Measurements from ENCODE around the gene PRRT1B. TPM values are rescaled to one million over a fixed set of nuclear protein-coding genes. Genes with fewer than 3 reads are reported as not detected.

PRRT1B gene
- total and polyA plus RNA-seq, 7 experiments from 2014 or later = not detected

DNA sequence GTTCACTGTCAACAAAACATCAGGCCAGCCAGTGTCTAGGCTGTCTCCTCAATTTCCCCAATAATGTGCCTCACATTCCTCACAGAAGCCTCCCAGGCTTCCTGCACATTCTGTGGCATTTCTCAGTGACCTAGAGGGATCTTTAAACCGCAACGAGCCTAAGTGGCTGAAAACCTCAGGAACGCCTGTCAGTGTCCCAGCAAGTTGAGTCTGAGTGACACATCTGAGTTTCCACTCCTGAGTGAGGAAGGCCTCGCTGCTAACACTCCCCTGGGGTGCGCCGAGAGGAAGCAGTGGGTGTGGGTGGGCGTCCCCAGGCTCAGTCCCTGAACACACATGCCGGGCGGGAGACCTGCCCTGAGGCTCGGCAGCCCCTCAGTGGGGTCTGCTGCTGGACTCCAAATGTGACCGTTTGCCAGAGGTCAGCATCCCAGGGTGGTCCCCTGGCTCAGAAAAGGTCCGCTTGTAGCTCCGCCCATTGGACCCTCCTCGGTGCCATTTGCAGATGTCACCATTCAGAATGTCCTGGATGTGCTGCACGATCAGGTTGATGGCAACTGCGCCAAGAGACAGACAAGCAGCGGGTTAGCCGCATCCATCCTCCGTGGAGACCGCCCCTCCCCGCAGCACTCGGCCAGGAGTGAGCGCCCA is 20.5 kb upstream of the PRRT1B start:
- CTCF ChIA-PET = interaction anchor here (0.6 to 0.8 kb wide), 2 partner anchors 175 to 302 kb away, joined by 3 to 4 read pairs; no protein-coding TSS in a partner anchor
- DNase-seq (no peak), ATAC-seq (no peak)
- Mint-ChIP-seq H3K9me3 (no peaks in the 10 kb centered on the region), H3K27ac (peak overlapping the region in 2 of 9 donors; percentile 48 to 67), H3K4me1 (peaks cover 4 to 14% (median 12%) of the 10 kb centered on the region in 7 donors), H3K27me3 (no peaks in the 10 kb centered on the region), H3K4me3 (peak overlapping the region in 1 of 10 donors; percentile 48), H3K36me3 (peaks cover 4 to 36% (median 6%) of the 10 kb centered on the region in 5 donors)
- POLR2A ChIA-PET = no interaction called here
- H3K36me3 ChIP-seq (ENCODE audit: control insufficient read depth in 2 of 3, insufficient read depth in 3 of 3, low read length in 3 of 3) = peaks cover 0 to 100% (median 33%) of the 10 kb centered on the region in 3 experiments
- no peaks in the 10 kb centered on the region for H3K9me3 ChIP-seq (ENCODE audit: control insufficient read depth in 2 of 3, low read length in 3 of 3)
- no peak overlapping the region for H3K4me3 ChIP-seq (ENCODE audit: low read length)
- intact Hi-C loops (cut with micrococcal nuclease) = no loop called here
- H3K27me3 ChIP-seq (ENCODE audit: control insufficient read depth in 2 of 2, insufficient read depth in 2 of 2, low read length in 2 of 2) = no peaks in the 10 kb centered on the region
- peaks cover under 1 to 4% of the 10 kb centered on the region in 2 donors for H3K4me1 ChIP-seq (ENCODE audit: control insufficient read depth in 2 of 2, insufficient read depth in 2 of 2, low read length in 2 of 2)
- no peak overlapping the region for H3K27ac ChIP-seq (ENCODE audit: low read depth, low read length)

DNA sequence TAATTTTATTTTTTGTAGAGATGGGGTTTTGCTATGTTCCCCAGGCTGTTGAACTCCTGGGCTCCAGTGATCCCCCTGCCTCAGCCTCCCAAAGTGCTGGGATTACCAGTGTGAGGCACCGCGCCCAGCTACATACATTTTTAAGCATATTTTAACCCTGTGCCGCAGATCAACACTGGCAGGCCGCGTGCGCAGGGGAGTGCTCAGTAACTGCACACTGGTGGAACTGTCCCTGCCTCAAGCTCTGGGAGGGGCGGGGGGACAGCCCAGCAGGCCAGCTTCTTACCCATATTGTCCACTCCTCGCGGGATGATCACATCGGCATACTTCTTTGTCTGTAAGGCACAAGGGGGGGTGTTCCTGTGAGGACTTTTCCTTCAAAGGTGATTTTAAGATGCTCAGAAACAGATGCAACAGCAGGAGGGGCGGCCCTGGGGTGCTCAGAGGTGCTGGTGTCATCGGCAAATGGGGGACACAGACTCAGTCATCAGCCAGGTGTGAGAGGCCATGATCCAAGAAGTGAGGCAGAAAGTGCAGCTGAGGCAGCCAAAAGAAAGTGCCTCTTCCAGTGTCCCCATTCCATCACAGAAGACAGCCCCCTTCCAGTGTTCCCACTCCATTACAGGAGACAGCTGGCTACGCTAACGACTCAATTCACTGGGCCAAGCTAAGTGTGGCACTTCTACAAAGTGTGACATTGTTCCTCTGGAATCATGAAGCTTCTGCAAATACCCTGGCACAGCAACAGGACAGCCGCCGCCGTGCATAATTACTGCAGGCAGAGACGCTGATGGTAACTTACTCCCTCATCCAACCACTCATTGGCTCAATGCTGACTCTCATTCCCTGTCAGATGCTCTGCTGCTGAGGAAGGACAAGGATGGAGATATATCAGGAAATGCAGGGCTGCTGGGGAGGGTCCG is 19.4 kb upstream of the PRRT1B start:
- no peak overlapping the region for H3K27ac Mint-ChIP-seq
- ChIA-PET CTCF (interaction anchor here (0.6 to 0.8 kb wide), 2 partner anchors 176 to 303 kb away, joined by 3 to 4 read pairs; no protein-coding TSS in a partner anchor), POLR2A (interaction anchor here (0.7 kb wide), 1 partner anchor 13 kb away, joined by 3 read pairs; no protein-coding TSS in a partner anchor)
- H3K4me1 Mint-ChIP-seq = peaks cover 7 to 21% (median 14%) of the 10 kb centered on the region in 7 donors
- DNase-seq = no peak
- no peaks in the 10 kb centered on the region for H3K27me3 ChIP-seq (ENCODE audit: control insufficient read depth in 2 of 2, insufficient read depth in 2 of 2, low read length in 2 of 2)
- no peak overlapping the region for H3K4me3 Mint-ChIP-seq
- ATAC-seq = no peak
- no peaks in the 10 kb centered on the region for H3K9me3 Mint-ChIP-seq
- H3K4me3 ChIP-seq (ENCODE audit: low read length) = no peak overlapping the region
- no peaks in the 10 kb centered on the region for H3K9me3 ChIP-seq (ENCODE audit: control insufficient read depth in 2 of 3, low read length in 3 of 3)
- H3K27ac ChIP-seq (ENCODE audit: low read depth, low read length) = no peak overlapping the region
- peaks cover 6 to 10% of the 10 kb centered on the region in 2 donors for H3K4me1 ChIP-seq (ENCODE audit: control insufficient read depth in 2 of 2, insufficient read depth in 2 of 2, low read length in 2 of 2)
- H3K36me3 ChIP-seq (ENCODE audit: control insufficient read depth in 2 of 3, insufficient read depth in 3 of 3, low read length in 3 of 3) = peaks cover 0 to 92% (median 31%) of the 10 kb centered on the region in 3 experiments
- intact Hi-C loops (cut with micrococcal nuclease) = no loop called here
- no peaks in the 10 kb centered on the region for H3K27me3 Mint-ChIP-seq
- H3K36me3 Mint-ChIP-seq = peaks cover 4 to 29% (median 6%) of the 10 kb centered on the region in 5 donors

DNA sequence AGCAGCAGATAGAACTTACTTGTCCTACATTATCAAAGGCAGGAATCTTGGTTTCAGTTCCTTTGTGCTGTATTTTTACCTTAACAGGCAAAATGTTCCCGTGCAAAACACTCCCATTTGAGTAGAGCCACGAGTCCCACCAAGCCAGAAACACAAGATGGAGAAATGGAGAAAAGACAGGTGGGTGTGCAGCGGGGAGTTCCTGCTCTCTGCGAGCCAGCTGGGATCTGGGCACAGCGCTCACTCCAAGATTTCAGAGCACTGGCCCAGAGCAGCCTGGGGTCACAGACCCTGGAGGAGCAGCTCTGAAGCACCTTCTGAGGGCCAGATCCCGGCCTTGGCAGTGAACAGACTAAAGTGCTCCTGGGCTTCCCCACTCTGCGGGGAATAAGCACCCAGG is 17.1 kb upstream of the PRRT1B start:
- ChIA-PET POLR2A (interaction anchor here (1.1 kb wide), 1 partner anchor 11 kb away, joined by 3 read pairs; no protein-coding TSS in a partner anchor), CTCF (interaction anchor here (0.6 kb wide), 1 partner anchor 175 kb away, joined by 4 read pairs; no protein-coding TSS in a partner anchor)
- H3K4me1 Mint-ChIP-seq = peaks cover 7 to 26% (median 18%) of the 10 kb centered on the region in 7 donors
- Histone ChIP-seq H3K9me3 (ENCODE audit: control insufficient read depth in 2 of 3, low read length in 3 of 3) (no peaks in the 10 kb centered on the region), H3K4me3 (ENCODE audit: low read length) (no peak overlapping the region), H3K4me1 (ENCODE audit: control insufficient read depth in 2 of 2, insufficient read depth in 2 of 2, low read length in 2 of 2) (peaks cover 6 to 10% of the 10 kb centered on the region in 2 donors), H3K27me3 (ENCODE audit: control insufficient read depth in 2 of 2, insufficient read depth in 2 of 2, low read length in 2 of 2) (no peaks in the 10 kb centered on the region), H3K36me3 (ENCODE audit: control insufficient read depth in 2 of 3, insufficient read depth in 3 of 3, low read length in 3 of 3) (peaks cover 0 to 69% (median 19%) of the 10 kb centered on the region in 3 experiments), H3K27ac (ENCODE audit: low read depth, low read length) (no peak overlapping the region)
- ATAC-seq (no peak), DNase-seq (no peak)
- peaks cover 0 to 24% (median 5%) of the 10 kb centered on the region in 5 donors for H3K36me3 Mint-ChIP-seq
- peak overlapping the region in 6 of 9 donors; percentile 13 to 56 (median 35) for H3K27ac Mint-ChIP-seq
- peaks cover 0 to 2% (median 0%) of the 10 kb centered on the region in 11 donors for H3K9me3 Mint-ChIP-seq
- H3K27me3 Mint-ChIP-seq = no peaks in the 10 kb centered on the region
- intact Hi-C loops (cut with micrococcal nuclease) = no loop called here
- peak overlapping the region; percentile 13 to 79 (median 52) for H3K4me3 Mint-ChIP-seq

DNA sequence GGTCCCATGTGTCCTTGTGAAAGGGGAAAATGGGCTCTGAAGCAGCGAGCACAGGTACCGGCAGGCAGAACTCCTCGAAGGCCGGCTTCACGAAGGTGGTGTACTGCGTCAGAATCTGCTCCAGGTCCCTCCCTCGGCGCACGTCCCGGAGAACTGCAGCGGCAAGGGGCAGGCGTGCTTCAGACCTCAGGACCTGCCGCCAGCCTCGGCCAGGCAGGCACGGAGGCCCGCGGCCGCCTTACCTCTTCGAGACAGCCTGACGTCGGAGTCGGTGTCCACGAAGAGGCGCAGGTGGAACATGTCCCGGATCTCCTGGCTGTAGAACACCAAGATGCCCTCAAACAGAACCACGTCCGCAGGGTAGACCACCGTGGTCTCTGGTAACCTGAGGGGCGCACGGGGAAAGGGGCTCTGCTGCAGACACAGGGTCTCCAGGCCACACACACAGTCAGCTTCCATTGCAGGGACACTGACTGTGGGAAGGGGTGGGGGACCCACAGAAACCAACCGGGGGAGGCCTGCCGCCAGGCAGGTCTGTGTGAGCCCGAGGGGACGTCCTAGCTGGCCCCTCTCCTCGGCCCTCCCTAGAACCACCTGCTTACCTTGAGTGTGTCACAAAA is 16.3 kb upstream of the PRRT1B start:
- ChIA-PET POLR2A (interaction anchor here (1.1 to 1.4 kb wide), 2 partner anchors 10 kb away, joined by 3 to 4 read pairs; no protein-coding TSS in a partner anchor), CTCF (interaction anchor here (0.6 to 1.0 kb wide), 2 partner anchors 174 to 211 kb away, joined by 3 to 4 read pairs; no protein-coding TSS in a partner anchor)
- Histone ChIP-seq H3K36me3 (ENCODE audit: control insufficient read depth in 2 of 3, insufficient read depth in 3 of 3, low read length in 3 of 3) (peaks cover 0 to 61% (median 12%) of the 10 kb centered on the region in 3 experiments), H3K4me1 (ENCODE audit: control insufficient read depth in 2 of 2, insufficient read depth in 2 of 2, low read length in 2 of 2) (peaks cover 6 to 10% of the 10 kb centered on the region in 2 donors), H3K9me3 (ENCODE audit: control insufficient read depth in 2 of 3, low read length in 3 of 3) (no peaks in the 10 kb centered on the region), H3K27ac (ENCODE audit: low read depth, low read length) (no peak overlapping the region), H3K27me3 (ENCODE audit: control insufficient read depth in 2 of 2, insufficient read depth in 2 of 2, low read length in 2 of 2) (no peaks in the 10 kb centered on the region), H3K4me3 (ENCODE audit: low read length) (no peak overlapping the region)
- DNase-seq (no peak), ATAC-seq (no peak)
- intact Hi-C loops (cut with micrococcal nuclease) = no loop called here
- Mint-ChIP-seq H3K9me3 (peaks cover 0 to 2% (median 0%) of the 10 kb centered on the region in 11 donors), H3K4me1 (peaks cover 7 to 27% (median 18%) of the 10 kb centered on the region in 7 donors), H3K27me3 (no peaks in the 10 kb centered on the region), H3K27ac (peak overlapping the region in 2 of 9 donors; percentile 3 to 61), H3K36me3 (peaks cover 0 to 24% (median 5%) of the 10 kb centered on the region in 5 donors), H3K4me3 (peak overlapping the region in 8 of 10 donors; percentile 13 to 84 (median 56))

DNA sequence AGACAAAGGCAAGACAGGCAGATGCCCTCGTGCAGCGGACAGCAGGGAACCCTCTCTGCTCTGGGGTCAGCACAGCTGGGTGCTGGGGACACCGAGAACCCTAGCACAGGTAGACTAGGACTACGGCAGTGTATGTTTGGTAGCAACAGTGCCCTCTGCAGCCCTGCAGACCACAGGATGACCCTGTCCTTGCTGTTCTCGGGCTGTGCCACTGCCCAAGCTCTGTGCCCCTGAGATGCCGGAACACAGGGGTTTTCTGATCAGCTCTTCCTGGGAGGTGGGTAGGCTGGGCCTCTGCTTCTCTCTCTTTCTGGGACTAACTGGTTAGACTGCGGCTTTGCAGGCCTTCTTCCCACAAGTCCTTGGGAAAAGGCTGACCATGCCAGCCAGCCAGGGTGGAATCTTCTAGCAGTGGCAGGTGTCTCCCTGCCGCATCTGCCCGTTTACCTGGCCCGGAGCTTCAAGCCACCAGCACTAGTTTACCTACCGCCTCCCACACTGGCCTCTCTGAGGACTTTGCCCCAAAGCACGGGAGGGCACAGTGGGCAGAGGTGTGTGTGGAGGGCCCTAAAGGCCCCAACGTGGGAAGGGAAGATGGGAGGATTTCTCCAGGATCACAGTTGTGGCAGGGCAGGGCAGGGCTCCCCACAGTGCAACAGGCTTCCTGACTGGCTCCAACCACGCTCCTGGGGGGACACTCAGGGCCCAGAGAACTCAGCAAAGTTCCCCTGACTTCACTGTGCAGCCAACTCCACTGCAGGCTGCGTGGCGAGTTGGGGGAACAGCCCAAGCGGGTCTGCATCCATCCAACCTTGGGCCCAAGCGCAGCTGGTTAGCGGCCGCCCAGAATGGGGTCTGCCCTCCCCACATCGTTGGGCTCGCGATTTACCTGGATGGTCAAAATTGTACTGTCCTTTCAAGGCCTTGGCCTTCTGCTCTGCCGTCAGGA is 15.5 kb upstream of the PRRT1B start:
- ATAC-seq (no peak), DNase-seq (no peak)
- H3K27ac Mint-ChIP-seq = peak overlapping the region; percentile 6 to 71 (median 63)
- H3K27me3 Mint-ChIP-seq = no peaks in the 10 kb centered on the region
- Histone ChIP-seq H3K9me3 (ENCODE audit: control insufficient read depth in 2 of 3, low read length in 3 of 3) (no peaks in the 10 kb centered on the region), H3K4me3 (ENCODE audit: low read length) (peak overlapping the region; percentile 63), H3K36me3 (ENCODE audit: control insufficient read depth in 2 of 3, insufficient read depth in 3 of 3, low read length in 3 of 3) (peaks cover 0 to 52% (median 6%) of the 10 kb centered on the region in 3 experiments), H3K4me1 (ENCODE audit: control insufficient read depth in 2 of 2, insufficient read depth in 2 of 2, low read length in 2 of 2) (peaks cover 14 to 19% of the 10 kb centered on the region in 2 donors), H3K27me3 (ENCODE audit: control insufficient read depth in 2 of 2, insufficient read depth in 2 of 2, low read length in 2 of 2) (no peaks in the 10 kb centered on the region), H3K27ac (ENCODE audit: low read depth, low read length) (peak overlapping the region; percentile 90)
- H3K4me1 Mint-ChIP-seq = peaks cover 13 to 35% (median 27%) of the 10 kb centered on the region in 7 donors
- peaks cover 0 to 2% (median 0%) of the 10 kb centered on the region in 11 donors for H3K9me3 Mint-ChIP-seq
- H3K36me3 Mint-ChIP-seq = peaks cover 0 to 17% (median 5%) of the 10 kb centered on the region in 5 donors
- H3K4me3 Mint-ChIP-seq = peak overlapping the region; percentile 59 to 84 (median 77)
- intact Hi-C loops (cut with micrococcal nuclease) = loop anchor here (2.0 to 10.0 kb wide), 5 partner anchors 27 to 825 kb away; partner anchors contain the start of genes NUP214 (in 1 of the 2), POMT1 (in 1 of the 2), RAPGEF1 (in 1 of the 2) and SETX (in 1 of the 2)
- ChIA-PET CTCF (interaction anchor here (0.6 to 1.0 kb wide), 3 partner anchors 10 to 210 kb away, joined by 3 read pairs; no protein-coding TSS in a partner anchor), POLR2A (interaction anchor here (1.4 kb wide), 1 partner anchor 9 kb away, joined by 4 read pairs; no protein-coding TSS in a partner anchor)
